HL-60/S4 treated with retinoic acid at 250 ng/mL for 4 days and 3 days (cell line): Measurements from ENCODE around the gene SGK2.

Experiments used
- in situ Hi-C: fragments of 300-500 bp; cut with MboI; formaldehyde crosslinking; loops from 2 replicates; pipeline ENCODE4 v1.7.0; 2022; ENCODE audit warnings: low sequenced_read_pairs

The SGK2 gene

DNA sequence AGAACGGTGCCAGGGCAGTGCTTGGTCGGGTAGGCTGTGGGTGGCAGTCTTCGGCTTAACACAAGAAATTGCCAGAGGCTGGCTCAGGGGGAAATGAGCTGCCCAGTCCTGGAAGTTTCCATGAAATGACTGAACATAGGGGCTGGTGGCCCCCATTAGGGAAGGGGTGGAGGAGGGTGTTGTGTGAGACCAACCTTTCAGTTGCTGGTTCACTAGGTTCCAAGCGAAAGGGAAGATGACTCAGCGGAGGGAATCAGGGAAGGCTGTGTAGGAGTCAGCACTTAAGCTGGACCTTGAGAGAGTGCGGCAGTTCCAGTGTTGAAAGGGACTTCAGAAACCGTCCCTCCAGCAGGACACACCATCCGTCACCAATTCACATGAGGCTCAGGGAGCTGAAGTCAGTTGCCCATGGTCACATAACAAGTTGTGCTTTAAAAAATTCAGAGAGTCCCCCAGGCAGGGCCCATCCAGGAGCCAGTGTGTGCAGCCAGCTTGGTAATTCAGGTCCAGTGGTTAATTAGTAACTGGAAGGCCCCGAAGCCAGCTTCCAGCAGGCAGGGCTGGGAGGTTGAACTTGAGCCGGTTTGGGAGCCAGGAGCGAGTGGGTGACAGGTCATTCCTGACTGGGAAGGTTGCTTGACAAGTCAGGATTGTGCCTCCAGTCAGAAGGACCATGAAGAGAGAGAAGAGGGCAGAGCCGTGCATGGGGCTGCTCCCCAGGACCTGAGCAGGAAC, at the start of gene SGK2:
SGK2 (plus strand) TSS at position 616 of the 735 bp plus-strand sequence. CDS start 7,469 bp downstream, outside the sequence.
- in situ Hi-C loops, result no loop called here

GRCh38 chr20:43511879-43512278, 46.9 kb upstream of the SGK2 start:
- in situ Hi-C loops, result no loop called here

GRCh38 chr20:43513372-43513930, 45.4 kb upstream of the SGK2 start:
- in situ Hi-C loops, result no loop called here

DNA sequence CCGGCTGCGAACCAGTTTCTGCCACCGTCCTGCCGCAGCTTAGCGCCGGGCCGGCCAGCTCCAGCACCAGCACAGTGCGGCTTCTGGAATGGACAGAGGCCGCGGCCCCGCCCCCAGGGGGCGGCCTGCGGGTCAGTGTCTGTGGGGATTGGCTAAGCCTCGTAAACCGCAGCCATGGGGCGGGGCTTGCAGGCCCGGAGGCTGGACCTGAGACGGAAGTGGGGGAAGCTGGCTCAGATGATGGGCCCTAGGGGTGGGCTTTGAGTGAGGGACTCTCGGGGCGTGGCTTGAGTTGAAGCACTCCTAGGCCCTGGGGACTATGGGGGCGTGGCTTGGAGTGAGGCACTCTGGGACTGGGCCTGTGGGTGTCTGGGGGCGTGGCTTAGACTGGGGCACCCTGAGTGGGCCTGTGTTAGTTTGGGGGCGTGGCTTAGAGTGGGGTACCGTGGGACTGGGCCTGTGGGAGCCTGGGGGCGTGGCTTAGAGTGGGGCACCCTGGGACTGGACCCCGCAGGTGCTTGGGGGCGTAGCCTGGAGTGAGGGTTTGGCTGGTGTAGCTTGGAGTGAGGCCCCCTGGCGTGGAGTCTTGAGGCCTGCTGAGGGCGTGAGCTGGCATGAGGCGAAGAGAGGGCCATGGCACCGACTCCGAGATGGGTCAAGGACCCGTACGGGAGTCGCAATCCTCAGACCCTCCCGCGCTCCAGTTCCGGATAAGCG, 44.7 kb upstream of the SGK2 start:
- in situ Hi-C loops, result no loop called here

GRCh38 chr20:43514648-43514999, 44.2 kb upstream of the SGK2 start:
- in situ Hi-C loops, result no loop called here

GRCh38 chr20:43515628-43516027, 43.2 kb upstream of the SGK2 start:
- in situ Hi-C loops, result no loop called here

DNA sequence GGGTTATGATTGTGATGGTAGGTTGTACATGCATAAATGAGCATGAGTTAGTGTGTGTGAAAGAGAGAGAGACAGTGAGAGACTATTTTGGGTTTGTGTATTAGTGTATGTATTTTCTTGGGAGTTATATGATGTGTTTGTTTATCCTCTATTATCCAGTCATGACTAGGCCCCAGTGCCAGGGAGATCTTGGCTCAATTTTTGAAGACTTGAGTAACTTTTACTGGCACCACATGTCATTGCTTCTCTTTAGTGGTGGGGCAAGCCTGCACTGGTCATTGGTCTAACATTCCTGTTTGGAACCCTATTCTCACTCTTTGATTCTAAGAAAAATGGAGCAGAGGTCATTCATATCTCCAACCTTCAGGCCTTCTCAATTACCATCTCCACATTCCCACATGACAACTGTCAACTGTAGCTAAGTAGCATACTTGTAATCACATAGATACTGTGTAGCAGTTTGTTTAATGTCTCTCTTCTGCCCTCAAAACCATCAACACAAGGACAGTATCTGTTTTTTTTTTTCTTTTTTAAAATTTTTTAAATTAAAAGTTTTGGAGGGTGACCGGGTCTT, 42.5 kb upstream of the SGK2 start:
- in situ Hi-C loops, result no loop called here

DNA sequence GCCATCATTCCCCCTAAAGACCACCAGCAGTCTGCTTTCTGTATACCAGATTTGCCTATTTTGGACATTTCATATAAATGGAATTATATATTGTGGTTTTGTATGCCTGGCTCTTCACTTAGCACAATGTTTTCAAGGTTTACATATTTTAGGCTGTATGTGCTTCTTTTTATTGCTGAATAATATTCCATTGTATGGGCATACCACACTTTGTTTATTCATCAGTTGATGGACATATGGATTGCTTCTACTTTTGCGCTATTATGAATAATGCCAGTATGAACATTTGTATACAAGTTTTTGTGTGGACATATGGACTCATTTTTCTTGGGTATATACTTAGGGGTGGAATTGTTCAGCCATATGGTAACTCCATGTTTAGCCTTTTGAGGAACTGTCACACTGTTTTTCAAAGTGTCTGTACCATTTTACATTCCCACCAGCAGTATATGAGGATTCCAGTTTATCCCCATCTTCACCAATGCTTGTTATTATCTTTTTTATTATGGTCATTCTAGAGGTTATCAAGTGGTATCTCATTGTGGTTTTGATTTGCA, 38.7 kb upstream of the SGK2 start:
- in situ Hi-C loops, result no loop called here

GRCh38 chr20:43525021-43525420, 33.8 kb upstream of the SGK2 start:
- in situ Hi-C loops, result loop anchor here (25.0 kb wide), 1 partner anchor 562 kb away; no protein-coding TSS in a partner anchor

- in situ Hi-C loops, result loop anchor here (25.0 kb wide), 1 partner anchor 559 kb away; no protein-coding TSS in a partner anchor
Measured at GRCh38 chr20:43528258-43528875, 30.5 kb upstream of the SGK2 start.

- in situ Hi-C loops, result loop anchor here (25.0 kb wide), 1 partner anchor 558 kb away; no protein-coding TSS in a partner anchor
Measured at GRCh38 chr20:43529051-43529450, 29.8 kb upstream of the SGK2 start.

DNA sequence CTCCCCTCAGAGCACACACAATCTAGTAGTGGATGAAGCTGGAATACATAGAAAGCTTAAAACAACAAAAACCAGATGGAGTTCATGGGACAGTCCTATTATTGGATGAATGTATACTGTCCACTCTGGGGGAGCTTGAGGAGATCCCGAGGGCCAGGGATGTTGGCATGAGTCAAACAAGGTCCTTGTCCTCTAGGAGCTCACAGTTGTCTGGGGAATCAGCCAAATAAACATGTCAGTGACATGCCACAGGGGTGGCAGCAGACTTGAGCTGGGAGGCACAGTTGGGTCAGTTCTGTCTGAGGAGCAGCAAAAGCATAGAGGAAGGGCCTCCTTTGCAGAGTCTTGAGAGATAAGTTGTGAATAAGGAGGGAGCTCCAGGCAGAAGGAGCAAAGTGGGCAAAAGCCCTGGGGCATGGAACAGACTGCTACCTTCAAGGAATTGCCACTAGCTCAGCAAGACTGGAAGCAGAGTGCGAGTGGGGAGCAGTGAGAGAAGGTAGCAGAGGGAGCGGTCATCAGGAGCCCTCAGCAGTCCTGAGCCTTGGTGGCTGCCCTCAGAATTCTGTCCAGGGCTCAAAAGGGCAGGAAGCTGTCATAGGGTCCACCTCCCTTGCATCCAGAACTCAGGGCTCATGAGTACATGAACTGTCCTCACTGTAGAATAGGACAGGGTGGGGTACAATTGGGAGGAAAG, 29.2 kb upstream of the SGK2 start:
- in situ Hi-C loops, result loop anchor here (25.0 kb wide), 1 partner anchor 558 kb away; no protein-coding TSS in a partner anchor

DNA sequence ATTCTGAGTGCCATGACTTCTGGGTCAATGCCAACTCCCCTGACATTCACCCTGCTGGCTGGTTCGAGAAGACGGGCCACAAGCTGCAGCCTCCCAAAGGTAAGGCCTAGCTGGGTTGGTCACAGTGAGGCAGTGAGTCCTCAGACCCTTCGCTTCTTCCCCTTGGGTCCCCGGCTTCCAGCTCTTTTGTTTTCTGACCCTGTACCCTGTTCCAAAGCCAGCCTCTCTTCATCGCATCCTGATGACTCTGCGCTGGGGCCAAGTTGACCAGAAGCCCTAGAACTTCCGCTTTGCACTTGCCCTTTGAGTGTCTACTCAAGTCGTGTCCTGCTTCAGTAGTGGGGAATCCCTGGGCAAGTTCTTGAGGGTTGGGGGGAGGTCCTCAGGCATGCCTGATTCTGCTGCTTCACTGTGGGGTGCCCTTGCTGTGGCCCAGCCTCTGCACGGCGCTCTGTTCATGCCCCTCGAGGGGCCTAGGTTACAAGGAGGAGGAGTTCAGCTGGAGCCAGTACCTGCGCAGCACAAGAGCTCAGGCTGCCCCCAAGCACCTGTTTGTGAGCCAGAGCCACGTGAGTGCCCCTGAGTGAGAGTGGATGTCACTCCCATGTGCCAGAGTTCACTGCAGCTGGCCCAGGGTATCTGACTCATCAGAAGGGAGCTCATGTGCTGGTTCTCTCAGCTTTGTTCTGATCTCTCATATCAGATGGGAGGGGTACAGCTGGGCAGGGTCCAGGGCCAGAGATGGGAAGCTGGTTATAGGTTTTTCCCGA, 28.3 kb upstream of the SGK2 start:
- in situ Hi-C loops, result loop anchor here (25.0 kb wide), 1 partner anchor 557 kb away; no protein-coding TSS in a partner anchor

DNA sequence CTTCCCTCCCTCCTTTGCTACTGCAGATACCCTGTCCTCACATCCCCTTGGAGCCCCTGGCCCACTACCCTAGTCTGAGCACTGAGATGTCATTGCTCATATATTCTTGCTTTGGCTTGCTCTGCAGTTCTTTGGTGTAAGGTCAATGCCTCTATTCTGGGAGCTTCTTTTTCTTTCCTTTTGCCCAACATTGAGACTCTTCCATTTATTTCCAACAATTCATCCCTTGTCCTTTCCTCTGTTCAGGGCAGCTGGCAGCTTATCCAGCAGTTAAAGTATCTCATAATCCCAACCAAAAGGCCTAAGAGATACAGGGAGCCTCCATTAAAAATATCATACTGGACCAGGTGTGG, 27.8 kb upstream of the SGK2 start:
- in situ Hi-C loops, result loop anchor here (25.0 kb wide), 1 partner anchor 556 kb away; no protein-coding TSS in a partner anchor

- in situ Hi-C loops, result loop anchor here (25.0 kb wide), 1 partner anchor 555 kb away; no protein-coding TSS in a partner anchor
Measured at GRCh38 chr20:43532416-43533055, 26.3 kb upstream of the SGK2 start.

GRCh38 chr20:43533060-43533459, 25.8 kb upstream of the SGK2 start:
- in situ Hi-C loops, result loop anchor here (25.0 kb wide), 1 partner anchor 554 kb away; no protein-coding TSS in a partner anchor

DNA sequence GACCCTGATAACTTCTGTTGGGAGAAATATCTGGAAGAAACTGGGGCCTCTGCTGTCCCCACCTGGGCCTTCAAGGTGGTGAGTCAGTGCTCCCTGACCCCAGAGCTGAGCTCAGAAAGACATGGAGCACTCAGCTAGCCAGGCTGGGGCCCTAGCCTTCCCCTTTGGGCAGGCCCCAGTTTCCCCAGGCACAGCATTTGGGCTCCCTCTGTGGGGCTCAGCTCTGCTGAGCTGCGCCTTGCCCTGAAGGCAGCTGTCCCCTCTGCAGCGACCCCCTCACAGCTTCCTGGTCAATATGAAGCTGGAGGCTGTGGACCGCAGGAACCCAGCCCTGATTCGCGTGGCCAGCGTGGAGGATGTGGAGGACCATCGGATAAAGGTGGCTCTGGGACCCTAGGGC, 24.8 kb upstream of the SGK2 start:
- in situ Hi-C loops, result loop anchor here (25.0 kb wide), 1 partner anchor 553 kb away; no protein-coding TSS in a partner anchor

DNA sequence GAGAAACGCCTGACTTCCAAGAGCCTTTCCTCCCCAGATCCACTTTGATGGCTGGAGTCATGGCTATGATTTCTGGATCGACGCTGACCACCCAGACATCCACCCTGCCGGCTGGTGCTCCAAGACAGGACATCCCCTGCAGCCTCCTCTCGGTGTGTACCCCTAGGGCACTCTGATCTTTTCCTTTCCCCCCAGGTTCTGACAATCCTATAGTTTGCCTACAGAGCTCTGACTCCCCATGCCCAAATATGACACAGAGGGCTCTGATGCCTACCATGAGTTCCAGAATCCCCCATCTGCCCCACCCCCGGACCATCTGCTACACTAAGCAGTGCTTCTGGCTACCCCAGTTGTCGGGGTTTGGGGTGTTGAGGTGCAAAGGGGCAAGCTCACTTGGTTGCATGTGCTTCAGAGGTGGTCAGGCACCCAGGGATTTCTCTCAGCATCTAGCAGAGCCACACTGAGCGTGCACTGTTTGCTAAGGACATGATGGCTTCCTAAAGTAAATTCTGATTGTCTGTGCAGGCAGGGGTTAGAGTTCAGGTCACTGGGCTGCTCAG, 24.0 kb upstream of the SGK2 start:
- in situ Hi-C loops, result loop anchor here (25.0 kb wide), 1 partner anchor 552 kb away; no protein-coding TSS in a partner anchor
